A673 (cell line): Measurements from ENCODE around the gene MTO1.

ENCODE experiments used
- CTCF ChIP-seq: fragments of 300-800, 200-600 bp; sonication (generic); conservative IDR thresholded peaks from 2 replicates; pipeline ENCODE4 v1.5.1; 2017; ENCODE audit warnings: low read depth, mild to moderate bottlenecking, antibody characterized with exemption, low read length, moderate library complexity, mixed read lengths
- EZH2 ChIP-seq: fragments of 200-600 bp; sonication (generic); IDR thresholded peaks from 2 replicates; pipeline ENCODE4 v1.6.1; 2017; ENCODE audit warnings: borderline replicate concordance, low read depth, mild to moderate bottlenecking, mixed read lengths, antibody characterized with exemption, low read length; ENCODE audit not compliant: poor library complexity, severe bottlenecking

- TF ChIP-seq EZH2: no peak
- no peak for TF ChIP-seq CTCF
Observed at GRCh38 chr6:73532293-73532692, 70.8 kb downstream of the MTO1 start.
